ENCODE data around the gene COPZ1.
"Not testable (repeated sequence)": the region's sequence is repeated elsewhere in the genome, so short reads cannot be mapped to it uniquely, and the experiment has no call there.

Gene COPZ1

GRCh38 chr12:54324617-54325441 lies at the start of gene COPZ1:
COPZ1 (plus strand) TSS chr12:54325131; CDS start chr12:54325164, 33 bp downstream.
- peak; percentile 99 for DNase-seq (ENCODE audit: low read depth, low spot score)

- no peak for DNase-seq (ENCODE audit: low read depth, low spot score)
Observed at GRCh38 chr12:54276368-54276767, 48.6 kb upstream of the COPZ1 start.

GRCh38 chr12:54277823-54278276 lies 47.1 kb upstream of the COPZ1 start:
- DNase-seq (ENCODE audit: low read depth, low spot score): no peak

- DNase-seq (ENCODE audit: low read depth, low spot score): no peak
Observed at GRCh38 chr12:54279227-54279631, 45.7 kb upstream of the COPZ1 start.

GRCh38 chr12:54279632-54280467 lies 45.1 kb upstream of the COPZ1 start, which contains the start of gene CBX5:
CBX5 (minus strand) TSS chr12:54280122; CDS start chr12:54257650, 22,472 bp downstream.
- DNase-seq (ENCODE audit: low read depth, low spot score): peak; percentile 99

GRCh38 chr12:54280468-54281260 lies 44.3 kb upstream of the COPZ1 start, which contains the start of gene HNRNPA1:
HNRNPA1 (plus strand) TSS chr12:54280726; CDS start chr12:54280808, 82 bp downstream.
- peak; percentile 99 for DNase-seq (ENCODE audit: low read depth, low spot score)

- DNase-seq (ENCODE audit: low read depth, low spot score): not testable (repeated sequence)
Observed at GRCh38 chr12:54281261-54281638, 43.7 kb upstream of the COPZ1 start.

GRCh38 chr12:54281694-54282093 lies 43.2 kb upstream of the COPZ1 start:
- not testable (repeated sequence) for DNase-seq (ENCODE audit: low read depth, low spot score)

GRCh38 chr12:54282949-54283593 lies 41.9 kb upstream of the COPZ1 start:
- DNase-seq (ENCODE audit: low read depth, low spot score): no peak

GRCh38 chr12:54284070-54284780 lies 40.7 kb upstream of the COPZ1 start:
- DNase-seq (ENCODE audit: low read depth, low spot score): not testable (repeated sequence)

GRCh38 chr12:54285150-54286041 lies 39.5 kb upstream of the COPZ1 start:
- no peak for DNase-seq (ENCODE audit: low read depth, low spot score)

GRCh38 chr12:54286042-54287030 lies 38.6 kb upstream of the COPZ1 start:
- DNase-seq (ENCODE audit: low read depth, low spot score): no peak

- DNase-seq (ENCODE audit: low read depth, low spot score): no peak
Observed at GRCh38 chr12:54287261-54288157, 37.4 kb upstream of the COPZ1 start.

- no peak for DNase-seq (ENCODE audit: low read depth, low spot score)
Observed at GRCh38 chr12:54292083-54292930, 32.6 kb upstream of the COPZ1 start.

- DNase-seq (ENCODE audit: low read depth, low spot score): no peak
Observed at GRCh38 chr12:54292931-54293241, 32.0 kb upstream of the COPZ1 start.

All from smooth muscle cell of the brain vasculature (primary cell).